ENCODE data around the gene CCT5.
A peak's percentile ranks its signal among the peaks of the same experiment; 100 is the strongest.
"Not testable (repeated sequence)": the region's sequence is repeated elsewhere in the genome, so short reads cannot be mapped to it uniquely, and the experiment has no call there.

The CCT5 gene

GRCh38 chr5:10276691-10277090, 26.6 kb downstream of the CCT5 start:
- DNase-seq (ENCODE audit: low read depth in 2 of 2, low spot score in 1 of 2) = no peak

- no peak for DNase-seq (ENCODE audit: low read depth in 2 of 2, low spot score in 1 of 2)
These were observed 27.9 kb downstream of the CCT5 start for GRCh38 chr5:10277773-10278630.

- DNase-seq (ENCODE audit: low read depth in 2 of 2, low spot score in 1 of 2) = no peak
These were observed 28.7 kb downstream of the CCT5 start for GRCh38 chr5:10278658-10279279.

- no peak for DNase-seq (ENCODE audit: low read depth in 2 of 2, low spot score in 1 of 2)
These were observed 29.2 kb downstream of the CCT5 start for GRCh38 chr5:10279328-10279727.

- no peak for DNase-seq (ENCODE audit: low read depth in 2 of 2, low spot score in 1 of 2)
These were observed 30.0 kb downstream of the CCT5 start for GRCh38 chr5:10279925-10280720.

- peak; percentile 51 to 65 for DNase-seq (ENCODE audit: low read depth in 2 of 2, low spot score in 1 of 2)
These were observed 34.0 kb downstream of the CCT5 start for GRCh38 chr5:10283927-10284635.

- not testable (repeated sequence) for DNase-seq (ENCODE audit: low read depth in 2 of 2, low spot score in 1 of 2)
These were observed 35.3 kb downstream of the CCT5 start for GRCh38 chr5:10285362-10285761.

- no peak for DNase-seq (ENCODE audit: low read depth in 2 of 2, low spot score in 1 of 2)
These were observed 36.2 kb downstream of the CCT5 start for GRCh38 chr5:10286162-10286861.

GRCh38 chr5:10286862-10287227, 36.8 kb downstream of the CCT5 start:
- no peak for DNase-seq (ENCODE audit: low read depth in 2 of 2, low spot score in 1 of 2)

- no peak for DNase-seq (ENCODE audit: low read depth in 2 of 2, low spot score in 1 of 2)
These were observed 38.6 kb downstream of the CCT5 start for GRCh38 chr5:10288592-10289219.

- DNase-seq (ENCODE audit: low read depth in 2 of 2, low spot score in 1 of 2) = no peak
These were observed 39.3 kb downstream of the CCT5 start for GRCh38 chr5:10289353-10289752.

- no peak for DNase-seq (ENCODE audit: low read depth in 2 of 2, low spot score in 1 of 2)
These were observed 39.9 kb downstream of the CCT5 start for GRCh38 chr5:10289991-10290390.

GRCh38 chr5:10290438-10290837, 40.4 kb downstream of the CCT5 start:
- no peak for DNase-seq (ENCODE audit: low read depth in 2 of 2, low spot score in 1 of 2)

GRCh38 chr5:10291692-10292339, 41.7 kb downstream of the CCT5 start:
- DNase-seq (ENCODE audit: low read depth in 2 of 2, low spot score in 1 of 2) = no peak

- no peak for DNase-seq (ENCODE audit: low read depth in 2 of 2, low spot score in 1 of 2)
These were observed 44.0 kb downstream of the CCT5 start for GRCh38 chr5:10293907-10294662.

- no peak for DNase-seq (ENCODE audit: low read depth in 2 of 2, low spot score in 1 of 2)
These were observed 45.7 kb downstream of the CCT5 start for GRCh38 chr5:10295619-10296326.

GRCh38 chr5:10297646-10298204, 47.6 kb downstream of the CCT5 start:
- DNase-seq (ENCODE audit: low read depth in 2 of 2, low spot score in 1 of 2) = no peak

- no peak for DNase-seq (ENCODE audit: low read depth in 2 of 2, low spot score in 1 of 2)
These were observed 50.2 kb downstream of the CCT5 start for GRCh38 chr5:10300246-10300645.

All from stimulated activated CD8-positive, alpha-beta memory T cell treated with anti-CD3 and anti-CD28 coated beads, Interleukin-4, amount 100 ng/mL, for 4 hours (primary cell).